ENCODE data around the gene SORT1.
"Not testable (repeated sequence)": the region's sequence is repeated elsewhere in the genome, so short reads cannot be mapped to it uniquely, and the experiment has no call there.

The SORT1 gene

GRCh38 chr1:109379422-109379821 lies 18.3 kb downstream of the SORT1 start:
- Mint-ChIP-seq H3K36me3 (no peaks in the 10 kb centered on the region), H3K27ac (no peak overlapping the region), H3K27me3 (peaks cover 11% of the 10 kb centered on the region), H3K9me3 (peaks cover 2% of the 10 kb centered on the region), H3K4me1 (peaks cover 4% of the 10 kb centered on the region), H3K4me3 (no peak overlapping the region)
- ATAC-seq (ENCODE audit: low read depth) (no peak), DNase-seq (ENCODE audit: low spot score in 2 of 2) (no peak)

DNA sequence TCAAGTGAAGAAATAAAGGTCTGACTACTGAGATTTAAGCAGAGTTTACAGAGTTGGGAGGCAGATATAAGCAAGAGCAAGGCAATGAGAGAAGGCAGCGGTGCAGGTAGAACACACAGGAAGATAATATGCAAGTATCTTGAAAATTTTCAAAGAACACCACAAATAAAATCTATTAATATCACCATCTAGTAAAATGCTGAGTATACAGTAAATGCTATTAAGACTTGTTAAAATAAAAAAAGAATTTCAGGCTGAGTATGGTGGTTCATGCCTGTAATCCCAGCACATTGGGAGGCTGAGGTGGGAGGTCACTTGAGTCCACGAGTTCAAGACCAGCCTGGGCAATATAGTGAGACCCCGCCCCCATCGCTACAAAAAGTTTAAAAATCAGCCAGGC lies 20.0 kb downstream of the SORT1 start:
- H3K27ac Mint-ChIP-seq: no peak overlapping the region
- peaks cover 2% of the 10 kb centered on the region for H3K9me3 Mint-ChIP-seq
- DNase-seq (ENCODE audit: low spot score in 2 of 2) (no peak), ATAC-seq (ENCODE audit: low read depth) (no peak)
- H3K4me1 Mint-ChIP-seq: peaks cover 4% of the 10 kb centered on the region
- peaks cover 16% of the 10 kb centered on the region for H3K27me3 Mint-ChIP-seq
- no peak overlapping the region for H3K4me3 Mint-ChIP-seq
- no peaks in the 10 kb centered on the region for H3K36me3 Mint-ChIP-seq

GRCh38 chr1:109373696-109374095 lies 24.0 kb downstream of the SORT1 start:
- ATAC-seq (ENCODE audit: low read depth); H3K36me3 Mint-ChIP-seq; H3K4me1 Mint-ChIP-seq; H3K9me3 Mint-ChIP-seq; DNase-seq (ENCODE audit: low spot score in 2 of 2); H3K4me3 Mint-ChIP-seq; H3K27ac Mint-ChIP-seq: not testable (repeated sequence)
- peaks cover 27% of the 10 kb centered on the region for H3K27me3 Mint-ChIP-seq

GRCh38 chr1:109373126-109373525 lies 24.6 kb downstream of the SORT1 start:
- ATAC-seq (ENCODE audit: low read depth) (no peak), DNase-seq (ENCODE audit: low spot score in 2 of 2) (no peak)
- H3K27me3 Mint-ChIP-seq: peaks cover 27% of the 10 kb centered on the region
- peaks cover 4% of the 10 kb centered on the region for H3K4me1 Mint-ChIP-seq
- H3K27ac Mint-ChIP-seq: no peak overlapping the region
- H3K9me3 Mint-ChIP-seq: peaks cover 2% of the 10 kb centered on the region
- H3K4me3 Mint-ChIP-seq: no peak overlapping the region
- no peaks in the 10 kb centered on the region for H3K36me3 Mint-ChIP-seq

DNA sequence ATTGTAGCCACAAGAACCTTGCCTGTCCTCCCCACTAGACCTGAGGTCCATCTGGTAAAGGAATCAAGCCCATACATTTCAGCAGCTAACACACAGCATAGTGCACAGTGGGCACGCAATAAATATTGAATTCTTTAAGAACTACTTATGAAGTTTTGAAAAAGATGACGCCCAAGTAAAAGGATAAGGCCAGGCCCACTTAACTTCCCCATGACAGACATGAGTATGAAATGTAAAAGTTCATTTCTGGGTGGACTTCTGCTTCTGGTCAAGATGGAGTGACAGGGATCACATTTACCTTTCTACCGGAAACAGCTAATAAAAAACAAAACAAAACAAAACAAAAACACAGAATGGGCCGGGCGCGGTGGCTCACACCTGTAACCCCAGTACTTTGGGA lies 25.4 kb downstream of the SORT1 start:
- Mint-ChIP-seq H3K4me3 (no peak overlapping the region), H3K36me3 (no peaks in the 10 kb centered on the region), H3K4me1 (peaks cover 4% of the 10 kb centered on the region), H3K27me3 (peaks cover 32% of the 10 kb centered on the region), H3K9me3 (peaks cover 2% of the 10 kb centered on the region), H3K27ac (no peak overlapping the region)
- no peak for DNase-seq (ENCODE audit: low spot score in 2 of 2)
- ATAC-seq (ENCODE audit: low read depth): no peak

GRCh38 chr1:109371341-109371739 lies 26.4 kb downstream of the SORT1 start:
- peaks cover 2% of the 10 kb centered on the region for H3K9me3 Mint-ChIP-seq
- DNase-seq (ENCODE audit: low spot score in 2 of 2) (no peak), ATAC-seq (ENCODE audit: low read depth) (no peak)
- H3K27ac Mint-ChIP-seq: no peak overlapping the region
- H3K4me3 Mint-ChIP-seq: no peak overlapping the region
- peaks cover 4% of the 10 kb centered on the region for H3K4me1 Mint-ChIP-seq
- peaks cover 39% of the 10 kb centered on the region for H3K27me3 Mint-ChIP-seq
- no peaks in the 10 kb centered on the region for H3K36me3 Mint-ChIP-seq

GRCh38 chr1:109370712-109371340 lies 26.9 kb downstream of the SORT1 start:
- H3K27me3 Mint-ChIP-seq: peaks cover 41% of the 10 kb centered on the region
- DNase-seq (ENCODE audit: low spot score in 2 of 2): no peak
- H3K4me3 Mint-ChIP-seq: no peak overlapping the region
- ATAC-seq (ENCODE audit: low read depth): no peak
- no peak overlapping the region for H3K27ac Mint-ChIP-seq
- H3K36me3 Mint-ChIP-seq: no peaks in the 10 kb centered on the region
- peaks cover 2% of the 10 kb centered on the region for H3K9me3 Mint-ChIP-seq
- peaks cover 4% of the 10 kb centered on the region for H3K4me1 Mint-ChIP-seq

- no peak for DNase-seq (ENCODE audit: low spot score in 2 of 2)
- ATAC-seq (ENCODE audit: low read depth): no peak
- peaks cover 38% of the 10 kb centered on the region for H3K27me3 Mint-ChIP-seq
- no peaks in the 10 kb centered on the region for H3K36me3 Mint-ChIP-seq
- peaks cover 2% of the 10 kb centered on the region for H3K4me1 Mint-ChIP-seq
- no peak overlapping the region for H3K27ac Mint-ChIP-seq
- no peak overlapping the region for H3K4me3 Mint-ChIP-seq
- no peaks in the 10 kb centered on the region for H3K9me3 Mint-ChIP-seq
Measured at GRCh38 chr1:109369167-109369746, 28.5 kb downstream of the SORT1 start.

GRCh38 chr1:109368464-109368863 lies 29.3 kb downstream of the SORT1 start:
- H3K36me3 Mint-ChIP-seq: no peaks in the 10 kb centered on the region
- H3K4me1 Mint-ChIP-seq: peaks cover 2% of the 10 kb centered on the region
- H3K27me3 Mint-ChIP-seq: peaks cover 37% of the 10 kb centered on the region
- ATAC-seq (ENCODE audit: low read depth) (no peak), DNase-seq (ENCODE audit: low spot score in 2 of 2) (no peak)
- no peak overlapping the region for H3K27ac Mint-ChIP-seq
- no peaks in the 10 kb centered on the region for H3K9me3 Mint-ChIP-seq
- no peak overlapping the region for H3K4me3 Mint-ChIP-seq

DNA sequence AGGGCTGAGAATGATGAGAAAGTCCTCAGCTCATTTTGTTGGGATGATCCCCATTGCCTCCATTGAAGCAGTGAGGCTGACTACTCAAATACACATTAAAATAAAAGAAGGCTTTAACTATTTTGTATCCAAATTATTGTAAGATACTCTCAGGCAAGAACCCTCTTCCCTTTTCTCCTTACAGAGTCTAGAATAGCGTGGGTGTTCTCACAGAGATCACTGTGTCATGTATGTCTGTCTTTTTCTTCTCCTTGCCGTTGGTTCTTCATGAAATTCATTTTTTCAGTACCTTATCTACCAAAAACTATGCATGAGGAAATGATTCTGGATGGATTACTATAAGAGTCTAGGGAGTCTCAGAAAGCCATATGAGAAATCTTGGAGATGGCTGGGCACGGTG lies 30.1 kb downstream of the SORT1 start:
- Mint-ChIP-seq H3K36me3 (no peaks in the 10 kb centered on the region), H3K27me3 (peaks cover 33% of the 10 kb centered on the region), H3K27ac (no peak overlapping the region), H3K4me3 (no peak overlapping the region), H3K4me1 (peaks cover 2% of the 10 kb centered on the region), H3K9me3 (no peaks in the 10 kb centered on the region)
- DNase-seq (ENCODE audit: low spot score in 2 of 2) (no peak), ATAC-seq (ENCODE audit: low read depth) (no peak)

- DNase-seq (ENCODE audit: low spot score in 2 of 2) (no peak), ATAC-seq (ENCODE audit: low read depth) (no peak)
- H3K4me1 Mint-ChIP-seq: peaks cover 2% of the 10 kb centered on the region
- H3K9me3 Mint-ChIP-seq: no peaks in the 10 kb centered on the region
- H3K27me3 Mint-ChIP-seq: peaks cover 28% of the 10 kb centered on the region
- H3K27ac Mint-ChIP-seq: no peak overlapping the region
- no peak overlapping the region for H3K4me3 Mint-ChIP-seq
- H3K36me3 Mint-ChIP-seq: no peaks in the 10 kb centered on the region
Measured at GRCh38 chr1:109365642-109366204, 32.0 kb downstream of the SORT1 start.

- H3K27ac Mint-ChIP-seq: no peak overlapping the region
- ATAC-seq (ENCODE audit: low read depth) (no peak), DNase-seq (ENCODE audit: low spot score in 2 of 2) (no peak)
Measured at GRCh38 chr1:109361649-109362048, 36.1 kb downstream of the SORT1 start.

GRCh38 chr1:109361069-109361468 lies 36.6 kb downstream of the SORT1 start:
- Mint-ChIP-seq H3K9me3 (no peaks in the 10 kb centered on the region), H3K27ac (no peak overlapping the region), H3K4me1 (peaks cover 2% of the 10 kb centered on the region), H3K27me3 (peaks cover 13% of the 10 kb centered on the region), H3K36me3 (no peaks in the 10 kb centered on the region), H3K4me3 (no peak overlapping the region)
- DNase-seq (ENCODE audit: low spot score in 2 of 2) (no peak), ATAC-seq (ENCODE audit: low read depth) (no peak)

More at GRCh38 chr1:109361649-109362048, 36.1 kb downstream of the SORT1 start:
- Mint-ChIP-seq H3K4me1 (peaks cover 2% of the 10 kb centered on the region), H3K9me3 (no peaks in the 10 kb centered on the region), H3K4me3 (no peak overlapping the region), H3K27me3 (peaks cover 16% of the 10 kb centered on the region), H3K36me3 (no peaks in the 10 kb centered on the region)

DNA sequence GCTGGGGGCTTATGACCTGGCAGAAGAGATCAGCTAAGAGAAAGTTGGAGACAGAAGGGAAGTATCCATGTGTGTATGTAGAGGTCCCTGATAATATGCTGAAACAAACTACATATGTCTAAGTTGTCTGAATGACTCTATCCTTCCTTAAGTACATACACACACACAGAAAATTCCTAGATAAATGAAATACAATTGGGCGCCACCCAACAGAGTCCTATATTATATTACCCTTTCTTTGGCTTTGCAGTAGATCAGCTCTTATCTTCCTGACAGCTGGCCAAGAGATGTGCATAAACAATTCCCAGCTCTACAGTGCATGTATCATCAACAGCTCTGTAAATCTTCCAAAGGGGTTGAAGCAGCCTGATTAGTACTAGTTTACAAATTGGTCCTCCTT lies 40.1 kb downstream of the SORT1 start:
- Mint-ChIP-seq H3K27ac (no peak overlapping the region), H3K4me1 (no peaks in the 10 kb centered on the region), H3K36me3 (no peaks in the 10 kb centered on the region), H3K9me3 (no peaks in the 10 kb centered on the region), H3K4me3 (no peak overlapping the region), H3K27me3 (peaks cover 9% of the 10 kb centered on the region)
- ATAC-seq (ENCODE audit: low read depth) (no peak), DNase-seq (ENCODE audit: low spot score in 2 of 2) (no peak)

- H3K27me3 Mint-ChIP-seq: peaks cover 12% of the 10 kb centered on the region
- no peak overlapping the region for H3K4me3 Mint-ChIP-seq
- H3K27ac Mint-ChIP-seq: no peak overlapping the region
- H3K9me3 Mint-ChIP-seq: no peaks in the 10 kb centered on the region
- DNase-seq (ENCODE audit: low spot score in 2 of 2): no peak
- H3K4me1 Mint-ChIP-seq: no peaks in the 10 kb centered on the region
- no peak for ATAC-seq (ENCODE audit: low read depth)
- H3K36me3 Mint-ChIP-seq: no peaks in the 10 kb centered on the region
Measured at GRCh38 chr1:109356915-109357314, 40.8 kb downstream of the SORT1 start.
